ENCODE data around the gene GBF1.

- TF ChIP-seq CTCF (IDR thresholded peaks at IDR 0.05; ENCODE audit: insufficient read depth, low read length) = no peak
- TF ChIP-seq GABPA (IDR thresholded peaks at IDR 0.05; ENCODE audit: low read depth) = no peak
- no peak for TF ChIP-seq POLR2AphosphoS5 (IDR thresholded peaks at IDR 0.05; ENCODE audit: low read depth)
Measured at GRCh38 chr10:102196893-102197292, 48.4 kb upstream of the GBF1 start.
